Osteocyte (in vitro differentiated cells): ENCODE measurements around the gene PRKAR2B. TPM values are rescaled to one million over a fixed set of nuclear protein-coding genes. Genes with fewer than 3 reads are reported as not detected.

ENCODE experiments used
- DNase-seq: peaks from one replicate; pipeline ENCODE4 v3.0.0; 2021; ENCODE audit warnings: mixed read lengths; ENCODE audit not compliant: unreplicated experiment; ENCODE audit errors: extremely low spot score
- H3K27ac Mint-ChIP-seq: one replicate; pipeline ENCODE4 v1.8.0; 2021; ENCODE audit warnings: mild to moderate bottlenecking, mixed read lengths; ENCODE audit not compliant: unreplicated experiment
- H3K27me3 Mint-ChIP-seq: one replicate; pipeline ENCODE4 v1.8.0; 2021; ENCODE audit warnings: mixed read lengths; ENCODE audit not compliant: unreplicated experiment
- H3K36me3 Mint-ChIP-seq: one replicate; pipeline ENCODE4 v1.8.0; 2021; ENCODE audit warnings: mixed read lengths; ENCODE audit not compliant: unreplicated experiment
- H3K4me1 Mint-ChIP-seq: one replicate; pipeline ENCODE4 v1.8.0; 2021; ENCODE audit warnings: mixed read lengths; ENCODE audit not compliant: unreplicated experiment
- H3K4me3 Mint-ChIP-seq: one replicate; pipeline ENCODE4 v1.8.0; 2021; ENCODE audit warnings: mild to moderate bottlenecking, moderate library complexity, mixed read lengths; ENCODE audit not compliant: unreplicated experiment
- H3K9me3 Mint-ChIP-seq: one replicate; pipeline ENCODE4 v1.8.0; 2021; ENCODE audit warnings: mixed read lengths; ENCODE audit not compliant: unreplicated experiment
- total RNA-seq: library from RNA; stranded (reverse); gene quantifications from 2 replicates; pipeline ENCODE4 v1.2.1, GENCODE V29; 2021
- TF ChIP-seq, protein P1 (sequence below): fragments of 200-600 bp; sonication (generic); IDR thresholded peaks from 2 replicates; pipeline ENCODE4 v1.5.0; 2021; ENCODE audit warnings: antibody characterized with exemption, mild to moderate bottlenecking, moderate library complexity

Gene PRKAR2B
- total RNA-seq, 1 donor from 2014 or later, result 3.3 TPM

- DNase-seq, result no peak
- H3K4me3 Mint-ChIP-seq, result peak overlapping the region; percentile 87
- TF ChIP-seq, protein P1, sequence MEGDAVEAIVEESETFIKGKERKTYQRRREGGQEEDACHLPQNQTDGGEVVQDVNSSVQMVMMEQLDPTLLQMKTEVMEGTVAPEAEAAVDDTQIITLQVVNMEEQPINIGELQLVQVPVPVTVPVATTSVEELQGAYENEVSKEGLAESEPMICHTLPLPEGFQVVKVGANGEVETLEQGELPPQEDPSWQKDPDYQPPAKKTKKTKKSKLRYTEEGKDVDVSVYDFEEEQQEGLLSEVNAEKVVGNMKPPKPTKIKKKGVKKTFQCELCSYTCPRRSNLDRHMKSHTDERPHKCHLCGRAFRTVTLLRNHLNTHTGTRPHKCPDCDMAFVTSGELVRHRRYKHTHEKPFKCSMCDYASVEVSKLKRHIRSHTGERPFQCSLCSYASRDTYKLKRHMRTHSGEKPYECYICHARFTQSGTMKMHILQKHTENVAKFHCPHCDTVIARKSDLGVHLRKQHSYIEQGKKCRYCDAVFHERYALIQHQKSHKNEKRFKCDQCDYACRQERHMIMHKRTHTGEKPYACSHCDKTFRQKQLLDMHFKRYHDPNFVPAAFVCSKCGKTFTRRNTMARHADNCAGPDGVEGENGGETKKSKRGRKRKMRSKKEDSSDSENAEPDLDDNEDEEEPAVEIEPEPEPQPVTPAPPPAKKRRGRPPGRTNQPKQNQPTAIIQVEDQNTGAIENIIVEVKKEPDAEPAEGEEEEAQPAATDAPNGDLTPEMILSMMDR, result no peak
Measured at GRCh38 chr7:107045980-107046379, 1.5 kb downstream of the PRKAR2B start.

DNA sequence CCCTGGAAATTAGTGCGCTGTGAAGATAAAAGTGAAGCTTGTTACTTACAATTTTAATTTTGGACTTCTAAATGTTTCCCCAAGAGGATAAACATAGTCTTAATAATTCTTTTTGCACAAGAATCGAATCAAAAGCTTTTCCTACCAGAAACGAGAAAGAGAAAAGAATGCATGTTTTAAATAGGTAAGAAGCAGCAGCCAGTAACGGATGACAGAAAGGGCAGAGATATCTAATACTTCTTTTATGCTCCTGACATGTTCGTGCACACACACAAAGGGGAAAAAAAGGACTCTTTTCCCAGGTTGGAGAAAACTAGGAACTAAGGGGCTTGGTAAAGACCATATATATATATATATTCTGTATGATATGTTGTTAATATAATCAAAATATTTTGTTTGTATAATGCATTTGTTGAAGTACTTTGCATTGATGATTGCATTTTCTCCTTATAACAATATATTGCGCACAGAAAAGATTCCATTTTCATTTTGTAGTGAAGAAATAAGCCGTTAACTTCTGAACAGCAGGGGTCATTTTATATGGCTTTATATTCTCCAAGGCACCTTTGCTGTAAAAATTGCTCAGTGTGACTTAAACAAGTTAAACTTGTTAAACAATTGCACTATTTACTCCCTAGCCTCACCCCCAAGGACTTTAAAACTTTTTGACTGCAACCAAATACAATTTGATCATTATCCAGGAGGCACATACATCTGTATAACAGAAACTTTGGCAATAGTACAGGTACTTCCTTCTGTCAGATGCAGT, 2.2 kb downstream of the PRKAR2B start:
- DNase-seq, result no peak
- Mint-ChIP-seq H3K36me3 (no peaks in the 10 kb centered on the region), H3K4me3 (no peak overlapping the region), H3K27ac (no peak overlapping the region), H3K4me1 (peaks cover 17% of the 10 kb centered on the region), H3K9me3 (no peaks in the 10 kb centered on the region), H3K27me3 (peaks cover 11% of the 10 kb centered on the region)
- TF ChIP-seq, protein P1, result no peak

More at GRCh38 chr7:107045980-107046379, 1.5 kb downstream of the PRKAR2B start:
- peaks cover 17% of the 10 kb centered on the region for H3K4me1 Mint-ChIP-seq
- no peak overlapping the region for H3K27ac Mint-ChIP-seq
- no peaks in the 10 kb centered on the region for H3K36me3 Mint-ChIP-seq
- peaks cover 11% of the 10 kb centered on the region for H3K27me3 Mint-ChIP-seq
- H3K9me3 Mint-ChIP-seq, result no peaks in the 10 kb centered on the region

DNA sequence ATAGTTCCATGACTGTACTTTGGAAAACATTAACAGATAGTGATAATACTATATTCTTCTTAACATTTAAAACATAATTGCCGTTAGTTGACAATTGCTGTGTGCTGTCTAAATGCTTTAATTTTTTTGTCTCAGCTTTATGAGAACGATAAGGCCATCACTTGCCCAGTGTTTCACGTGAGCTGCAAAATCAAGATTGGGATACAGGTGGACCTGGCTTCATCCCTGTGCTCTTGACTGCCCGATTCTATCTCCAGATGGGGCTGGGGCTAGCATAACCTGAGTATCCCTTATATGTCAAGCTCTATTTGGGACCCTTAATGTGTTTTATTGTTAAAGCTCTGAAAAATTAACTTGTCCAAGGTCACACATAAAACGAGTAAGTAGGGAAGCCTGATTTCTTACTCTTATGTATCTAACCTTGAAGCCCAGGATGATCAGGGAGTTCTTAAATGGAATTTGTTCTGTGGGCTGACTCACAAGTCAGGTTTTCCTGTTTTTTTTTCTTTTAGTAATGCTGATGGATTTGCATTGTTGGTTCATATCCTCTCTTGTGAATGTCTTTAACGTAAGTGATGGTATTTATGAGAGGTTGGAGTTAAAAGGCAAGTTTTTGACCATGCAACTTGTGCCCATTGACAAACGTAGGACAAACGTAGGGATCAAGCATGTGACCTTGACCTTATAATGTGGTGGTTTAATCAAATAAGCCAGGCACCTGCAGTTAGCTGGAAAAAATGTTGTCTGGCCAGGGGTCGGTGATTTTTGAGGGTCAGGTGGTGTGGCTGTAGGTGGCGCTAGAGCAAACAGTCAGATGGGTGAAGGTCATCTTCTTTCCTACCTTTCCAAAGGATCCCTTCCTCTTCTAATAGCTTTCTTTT, 3.6 kb downstream of the PRKAR2B start:
- no peak for DNase-seq
- TF ChIP-seq, protein P1, result no peak
- Mint-ChIP-seq H3K36me3 (no peaks in the 10 kb centered on the region), H3K9me3 (no peaks in the 10 kb centered on the region), H3K4me1 (peaks cover 17% of the 10 kb centered on the region), H3K27me3 (peaks cover 11% of the 10 kb centered on the region), H3K27ac (no peak overlapping the region), H3K4me3 (no peak overlapping the region)

- no peak for DNase-seq
- Mint-ChIP-seq H3K27me3 (peaks cover 11% of the 10 kb centered on the region), H3K4me3 (no peak overlapping the region), H3K36me3 (no peaks in the 10 kb centered on the region), H3K9me3 (no peaks in the 10 kb centered on the region), H3K4me1 (peaks cover 15% of the 10 kb centered on the region), H3K27ac (no peak overlapping the region)
- TF ChIP-seq, protein P1, result no peak
Measured at GRCh38 chr7:107048783-107049418, 4.4 kb downstream of the PRKAR2B start.
